Small intestine (tissue), 7 donors: ENCODE results near the gene SCRN3. TPM values are rescaled to one million over a fixed set of nuclear protein-coding genes. Genes with fewer than 3 reads are reported as not detected.
A peak's percentile ranks its signal among the peaks of the same experiment; 100 is the strongest.

Source experiments
- DNase-seq, 2 donors: peaks; one replicate each; pipeline versions ENCODE4 v3.0.0 to v3.0.0-alpha.2; 2013
- FAIRE-seq: peaks from 2 replicates; lab custom pipeline; 2012; peaks lifted over from hg19 to GRCh38; lab: Jason Lieb, UNC
- H3K27ac ChIP-seq, 3 donors: one replicate each; pipeline ENCODE4 v1.5.1; 2013; ENCODE audit warnings: low read length in 2 of 3, mild to moderate bottlenecking in 2 of 3, control low read depth in 1 of 3, inconsistent platforms in 1 of 3, low read depth in 1 of 3, moderate library complexity in 1 of 3
- H3K27me3 ChIP-seq, 3 donors: one replicate each; pipeline ENCODE4 v1.6.1; 2013; ENCODE audit warnings: low read length in 3 of 3, inconsistent platforms in 1 of 3; ENCODE audit not compliant: control insufficient read depth in 3 of 3, insufficient read depth in 3 of 3
- H3K36me3 ChIP-seq, 3 donors: one replicate each; pipeline ENCODE4 v1.6.1; 2013; ENCODE audit warnings: low read length in 3 of 3, inconsistent platforms in 1 of 3, low read depth in 1 of 3, mild to moderate bottlenecking in 1 of 3, moderate library complexity in 1 of 3; ENCODE audit not compliant: control insufficient read depth in 3 of 3, insufficient read depth in 2 of 3
- H3K4me1 ChIP-seq, 3 donors: one replicate each; pipeline ENCODE4 v1.6.1; 2013; ENCODE audit warnings: low read length in 2 of 3, inconsistent platforms in 1 of 3, low read depth in 1 of 3, mild to moderate bottlenecking in 1 of 3, moderate library complexity in 1 of 3; ENCODE audit not compliant: control insufficient read depth in 3 of 3, insufficient read depth in 2 of 3
- H3K4me3 ChIP-seq, 3 donors: one replicate each; pipeline ENCODE4 v1.5.1; 2013; ENCODE audit warnings: low read length in 3 of 3, control low read depth in 1 of 3, inconsistent platforms in 1 of 3, low read depth in 1 of 3, mild to moderate bottlenecking in 1 of 3, moderate library complexity in 1 of 3
- H3K9me3 ChIP-seq, 2 donors: one replicate each; pipeline ENCODE4 v1.6.1; 2013; ENCODE audit warnings: low read depth in 1 of 2, low read length in 1 of 2; ENCODE audit not compliant: control insufficient read depth in 2 of 2, insufficient read depth in 1 of 2
- WGBS, 3 donors: extraction: QIAGEN DNeasy Blood & Tissue Kit; methylation state at CpG; one replicate each; pipeline ENCODE4 v1.1.7; 2013; 5-methylcytosine and 5-hydroxymethylcytosine counted together
- polyA plus RNA-seq, 4 donors: library from polyadenylated mRNA; stranded (reverse) in 3 of 4; unstranded in 1 of 4; fragments of 200-250 nt in 3 of 4; fragments of 120-200 nt in 1 of 4; gene quantifications; one replicate each; pipeline versions ENCODE4 v1.2.1 to v1.2.3, GENCODE V29; 2013
- donor health status: healthy with polysubstance abuse.
- donor health status: control.
- donor health status: control.
- donor health status: Bipolar disorder and iron deficiency.
- donor health status: healthy.

The SCRN3 gene
- polyA plus RNA-seq, 4 donors = 11.1 to 33.3 (median 19.7) TPM

- DNase-seq (no peak), FAIRE-seq (no peak)
- H3K27me3 ChIP-seq = peaks cover 0 to 2% (median 0%) of the 10 kb centered on the region in 3 donors
- WGBS, 3 donors = 83 to 91% (median 85%) methylated on average over 4 of the region's 4 CpGs
- H3K4me3 ChIP-seq = no peak overlapping the region
- no peak overlapping the region for H3K27ac ChIP-seq
- H3K4me1 ChIP-seq = no peaks in the 10 kb centered on the region
- no peaks in the 10 kb centered on the region for H3K36me3 ChIP-seq
- H3K9me3 ChIP-seq = no peaks in the 10 kb centered on the region
Observed at GRCh38 chr2:174465327-174465726, 69.8 kb downstream of the SCRN3 start.

- Histone ChIP-seq H3K4me3 (no peak overlapping the region), H3K36me3 (no peaks in the 10 kb centered on the region), H3K27ac (no peak overlapping the region), H3K27me3 (no peaks in the 10 kb centered on the region), H3K9me3 (no peaks in the 10 kb centered on the region), H3K4me1 (no peaks in the 10 kb centered on the region)
- FAIRE-seq = no peak
- 85 to 89% (median 87%) methylated on average over 3 of the region's 3 CpGs for WGBS, 3 donors
- DNase-seq = no peak
Observed at GRCh38 chr2:174473796-174474195, 78.3 kb downstream of the SCRN3 start.

- H3K9me3 ChIP-seq = no peaks in the 10 kb centered on the region
- peaks cover 0 to 3% (median 0%) of the 10 kb centered on the region in 3 donors for H3K36me3 ChIP-seq
- 14 to 65% (median 42%) methylated on average over 1 of the region's 1 CpG for WGBS, 3 donors
- FAIRE-seq = peak; percentile 81
- peak in 1 of 2 donors; percentile 29 for DNase-seq
- H3K27me3 ChIP-seq = no peaks in the 10 kb centered on the region
- no peak overlapping the region for H3K27ac ChIP-seq
- no peak overlapping the region for H3K4me3 ChIP-seq
- H3K4me1 ChIP-seq = no peaks in the 10 kb centered on the region
Observed at GRCh38 chr2:174477759-174478158, 82.2 kb downstream of the SCRN3 start.

Other genes starting within 250 kb of the SCRN3 start
- 100 to 1,000 TPM in 1 of 4 donors, 10 to 100 TPM in 3; 60.3 to 148 (median 92.0) TPM for gene OLA1, start 147.2 kb upstream of the SCRN3 start, polyA plus RNA-seq
- gene SP9, start 60.8 kb upstream of the SCRN3 start, polyA plus RNA-seq = not detected
- 1 to 10 TPM in 2 of 4 donors, under 1 TPM in 2; 0.22 to 1.9 (median 1.2) TPM for gene GPR155, start 91.3 kb downstream of the SCRN3 start, polyA plus RNA-seq
- 10 to 100 TPM in 3 of 4 donors, 1 to 10 TPM in 1; 3.1 to 28.9 (median 14.6) TPM for gene WIPF1, start 202.1 kb downstream of the SCRN3 start, polyA plus RNA-seq